Measurements from ENCODE around the gene ARSA.
A peak's percentile ranks its signal among the peaks of the same experiment; 100 is the strongest.

The ARSA gene

GRCh38 chr22:50599816-50600455 is 28.0 kb downstream of the ARSA start:
- no peaks in the 10 kb centered on the region for H3K36me3 ChIP-seq (ENCODE audit: insufficient read depth, low read length)
- H3K4me3 ChIP-seq: no peak overlapping the region
- no peak overlapping the region for H3K27ac ChIP-seq
- TF ChIP-seq POLR2AphosphoS5 (IDR thresholded peaks at IDR 0.05; ENCODE audit: borderline replicate concordance, low read depth, low read length) (no peak), FOXP2 (optimal IDR thresholded peaks at IDR 0.05; ENCODE audit: control extremely low read depth, extremely low read length, insufficient read depth) (no peak)
- DNase-seq (ENCODE audit: low read depth, low spot score): no peak
- no peak overlapping the region for H3K9ac ChIP-seq (ENCODE audit: insufficient read length)
- H3K9me3 ChIP-seq (ENCODE audit: low read depth, low read length): no peaks in the 10 kb centered on the region

- no peak for DNase-seq (ENCODE audit: low read depth, low spot score)
- no peak overlapping the region for H3K9ac ChIP-seq (ENCODE audit: insufficient read length)
- no peak overlapping the region for H3K4me3 ChIP-seq
- H3K27ac ChIP-seq: no peak overlapping the region
- no peaks in the 10 kb centered on the region for H3K9me3 ChIP-seq (ENCODE audit: low read depth, low read length)
- no peaks in the 10 kb centered on the region for H3K36me3 ChIP-seq (ENCODE audit: insufficient read depth, low read length)
- TF ChIP-seq POLR2AphosphoS5 (IDR thresholded peaks at IDR 0.05; ENCODE audit: borderline replicate concordance, low read depth, low read length): no peak
- no peak for TF ChIP-seq FOXP2 (optimal IDR thresholded peaks at IDR 0.05; ENCODE audit: control extremely low read depth, extremely low read length, insufficient read depth)
- no peak for TF ChIP-seq EZH2 (IDR thresholded peaks at IDR 0.05)
Observed at GRCh38 chr22:50597097-50597496, 30.9 kb downstream of the ARSA start.

DNA sequence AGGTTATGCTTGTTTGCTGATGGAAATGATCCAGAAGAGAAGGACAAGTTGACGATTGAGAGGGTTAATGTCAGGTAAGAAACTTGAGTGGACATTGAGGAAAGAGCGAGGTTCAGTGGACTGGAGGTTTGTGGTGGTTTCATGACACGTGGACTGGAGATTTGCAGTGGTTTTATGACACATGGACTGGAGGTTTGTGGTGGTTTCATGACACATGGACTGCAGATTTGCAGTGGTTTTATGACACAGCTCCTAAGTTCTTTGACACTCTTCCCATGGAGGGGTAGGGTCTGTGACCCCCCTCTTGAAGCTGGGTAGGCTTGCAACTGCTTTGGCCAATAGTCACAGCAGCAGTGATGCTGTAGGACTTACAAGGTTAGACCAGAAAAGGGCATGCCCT is 32.8 kb downstream of the ARSA start:
- H3K36me3 ChIP-seq (ENCODE audit: insufficient read depth, low read length): no peaks in the 10 kb centered on the region
- no peak overlapping the region for H3K9ac ChIP-seq (ENCODE audit: insufficient read length)
- H3K27ac ChIP-seq: no peak overlapping the region
- TF ChIP-seq FOXP2 (optimal IDR thresholded peaks at IDR 0.05; ENCODE audit: control extremely low read depth, extremely low read length, insufficient read depth): no peak
- no peak for TF ChIP-seq POLR2AphosphoS5 (IDR thresholded peaks at IDR 0.05; ENCODE audit: borderline replicate concordance, low read depth, low read length)
- no peak for TF ChIP-seq EZH2 (IDR thresholded peaks at IDR 0.05)
- no peaks in the 10 kb centered on the region for H3K9me3 ChIP-seq (ENCODE audit: low read depth, low read length)
- H3K4me3 ChIP-seq: no peak overlapping the region
- DNase-seq (ENCODE audit: low read depth, low spot score): no peak

- H3K9ac ChIP-seq (ENCODE audit: insufficient read length): no peak overlapping the region
- no peak overlapping the region for H3K4me3 ChIP-seq
- TF ChIP-seq EZH2 (IDR thresholded peaks at IDR 0.05) (no peak), FOXP2 (optimal IDR thresholded peaks at IDR 0.05; ENCODE audit: control extremely low read depth, extremely low read length, insufficient read depth) (no peak), POLR2AphosphoS5 (IDR thresholded peaks at IDR 0.05; ENCODE audit: borderline replicate concordance, low read depth, low read length) (no peak)
- DNase-seq (ENCODE audit: low read depth, low spot score): no peak
- H3K36me3 ChIP-seq (ENCODE audit: insufficient read depth, low read length): no peaks in the 10 kb centered on the region
- H3K9me3 ChIP-seq (ENCODE audit: low read depth, low read length): no peaks in the 10 kb centered on the region
- no peak overlapping the region for H3K27ac ChIP-seq
Observed at GRCh38 chr22:50587407-50587806, 40.5 kb downstream of the ARSA start.

DNA sequence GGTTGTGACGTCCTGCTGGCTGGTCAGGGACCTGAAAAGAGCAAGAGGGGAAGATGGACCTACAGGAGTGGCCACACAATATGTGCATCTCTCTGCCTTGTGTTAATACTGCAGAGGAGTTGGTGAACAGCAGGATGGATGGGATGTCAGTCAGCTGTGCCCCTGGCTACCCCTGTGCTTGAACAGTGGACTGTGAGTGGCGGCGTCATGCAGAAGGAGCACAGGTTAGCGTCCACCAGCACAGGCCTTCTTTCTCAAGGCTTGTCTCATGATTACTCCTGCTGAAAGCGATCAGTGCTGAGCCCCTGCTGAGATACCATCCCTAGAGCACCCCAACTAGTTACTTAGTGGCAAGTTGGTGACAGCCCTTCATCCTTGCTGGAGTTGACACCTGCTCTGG is 41.5 kb downstream of the ARSA start:
- Histone ChIP-seq H3K9ac (ENCODE audit: insufficient read length) (no peak overlapping the region), H3K27ac (no peak overlapping the region), H3K4me3 (no peak overlapping the region), H3K9me3 (ENCODE audit: low read depth, low read length) (no peaks in the 10 kb centered on the region), H3K36me3 (ENCODE audit: insufficient read depth, low read length) (no peaks in the 10 kb centered on the region)
- DNase-seq (ENCODE audit: low read depth, low spot score): no peak
- TF ChIP-seq FOXP2 (optimal IDR thresholded peaks at IDR 0.05; ENCODE audit: control extremely low read depth, extremely low read length, insufficient read depth) (no peak), POLR2AphosphoS5 (IDR thresholded peaks at IDR 0.05; ENCODE audit: borderline replicate concordance, low read depth, low read length) (no peak), EZH2 (IDR thresholded peaks at IDR 0.05) (no peak)

GRCh38 chr22:50585781-50586180 is 42.2 kb downstream of the ARSA start:
- no peak overlapping the region for H3K4me3 ChIP-seq
- DNase-seq (ENCODE audit: low read depth, low spot score): no peak
- no peaks in the 10 kb centered on the region for H3K9me3 ChIP-seq (ENCODE audit: low read depth, low read length)
- no peaks in the 10 kb centered on the region for H3K36me3 ChIP-seq (ENCODE audit: insufficient read depth, low read length)
- no peak overlapping the region for H3K9ac ChIP-seq (ENCODE audit: insufficient read length)
- no peak overlapping the region for H3K27ac ChIP-seq
- TF ChIP-seq FOXP2 (optimal IDR thresholded peaks at IDR 0.05; ENCODE audit: control extremely low read depth, extremely low read length, insufficient read depth): no peak
- no peak for TF ChIP-seq POLR2AphosphoS5 (IDR thresholded peaks at IDR 0.05; ENCODE audit: borderline replicate concordance, low read depth, low read length)
- no peak for TF ChIP-seq EZH2 (IDR thresholded peaks at IDR 0.05)

DNA sequence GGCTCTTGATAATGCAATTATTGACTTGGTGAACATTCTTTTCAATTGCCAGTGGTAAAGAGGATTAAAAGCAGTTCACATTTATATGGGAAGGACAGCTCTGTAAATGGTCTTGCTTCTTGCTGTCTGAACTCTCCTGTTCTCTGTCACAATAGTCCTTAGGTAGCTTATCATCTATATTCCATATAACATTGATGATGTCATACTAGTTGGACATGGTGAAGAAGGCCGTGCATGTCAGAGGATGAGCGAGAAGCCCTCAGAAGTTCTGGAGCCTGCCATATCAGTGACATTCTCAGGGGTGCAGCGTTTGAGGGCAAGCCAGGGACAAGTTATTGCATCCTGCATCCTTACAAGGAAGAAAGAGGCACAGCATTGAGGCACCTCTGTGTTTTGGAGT is 42.7 kb downstream of the ARSA start:
- Histone ChIP-seq H3K9ac (ENCODE audit: insufficient read length) (no peak overlapping the region), H3K9me3 (ENCODE audit: low read depth, low read length) (no peaks in the 10 kb centered on the region), H3K27ac (no peak overlapping the region), H3K4me3 (no peak overlapping the region), H3K36me3 (ENCODE audit: insufficient read depth, low read length) (no peaks in the 10 kb centered on the region)
- TF ChIP-seq EZH2 (IDR thresholded peaks at IDR 0.05): no peak
- no peak for TF ChIP-seq FOXP2 (optimal IDR thresholded peaks at IDR 0.05; ENCODE audit: control extremely low read depth, extremely low read length, insufficient read depth)
- no peak for DNase-seq (ENCODE audit: low read depth, low spot score)

GRCh38 chr22:50584106-50585096 is 43.6 kb downstream of the ARSA start:
- DNase-seq (ENCODE audit: low read depth, low spot score): no peak
- Histone ChIP-seq H3K27ac (no peak overlapping the region), H3K4me3 (peak overlapping the region; percentile 99; the same call in 1 of the 2 replicates), H3K9ac (ENCODE audit: insufficient read length) (peak overlapping the region; percentile 85), H3K9me3 (ENCODE audit: low read depth, low read length) (no peaks in the 10 kb centered on the region), H3K36me3 (ENCODE audit: insufficient read depth, low read length) (no peaks in the 10 kb centered on the region)
- TF ChIP-seq FOXP2 (optimal IDR thresholded peaks at IDR 0.05; ENCODE audit: control extremely low read depth, extremely low read length, insufficient read depth) (no peak), EZH2 (IDR thresholded peaks at IDR 0.05) (no peak), POLR2AphosphoS5 (IDR thresholded peaks at IDR 0.05; ENCODE audit: borderline replicate concordance, low read depth, low read length) (no peak)

Data from SK-N-MC (cell line).